ES-I3 (cell line): ENCODE results near the gene TMEM266.

Experiments
- H3K36me3 ChIP-seq: 2 replicates; pipeline ENCODE4 v1.6.1; 2013; ENCODE audit warnings: mild to moderate bottlenecking, low read length, control low read depth, moderate library complexity; ENCODE audit not compliant: insufficient read depth
- H3K4me1 ChIP-seq: 2 replicates; pipeline ENCODE4 v1.6.1; 2013; ENCODE audit warnings: mild to moderate bottlenecking, control low read depth, low read length; ENCODE audit not compliant: insufficient read depth
- H3K9ac ChIP-seq: 2 replicates; pipeline ENCODE4 v1.6.1; 2013; ENCODE audit warnings: low read depth, mild to moderate bottlenecking, low read length, moderate library complexity
- H3K9me3 ChIP-seq: 2 replicates; pipeline ENCODE4 v1.6.1; 2013; ENCODE audit warnings: mild to moderate bottlenecking, low read length, moderate library complexity; ENCODE audit not compliant: control insufficient read depth, insufficient read depth

The TMEM266 gene

DNA sequence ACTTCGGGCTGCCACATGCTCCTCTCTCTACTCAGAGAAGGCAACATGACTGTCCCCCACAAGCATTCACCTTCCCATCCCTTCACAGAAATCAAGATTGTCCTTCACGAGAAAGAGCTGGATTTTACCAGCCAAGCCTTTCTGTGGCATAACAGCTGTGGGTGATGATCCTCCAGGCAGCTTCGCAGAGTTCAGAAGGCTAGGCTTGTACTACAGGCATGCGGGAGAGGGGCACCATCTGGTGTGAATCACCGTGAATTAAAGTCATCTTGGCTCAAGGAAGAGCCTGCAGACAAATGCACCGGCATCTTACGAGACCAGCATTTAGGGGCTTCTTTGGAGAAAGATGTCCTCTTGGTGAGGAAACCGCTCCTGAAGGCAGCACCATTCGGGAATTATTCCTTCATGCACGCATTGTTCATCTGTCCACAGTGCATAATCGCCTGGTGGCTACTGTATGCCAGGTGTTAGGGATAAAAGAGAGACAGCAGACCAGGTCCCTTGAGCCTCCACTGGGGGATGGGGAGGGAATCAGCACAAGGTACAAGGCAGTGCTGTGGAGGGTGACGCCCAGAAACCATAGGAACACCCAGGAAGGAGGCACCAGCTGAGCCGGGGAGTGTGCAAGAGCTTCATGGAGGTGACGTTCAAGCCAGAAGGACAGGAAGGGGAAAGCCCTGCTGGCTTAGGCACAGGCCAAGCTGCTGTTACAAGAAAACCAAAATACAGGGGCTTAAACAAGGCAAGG is 108.6 kb downstream of the TMEM266 start:
- Histone ChIP-seq H3K4me1 (peaks cover 7% of the 10 kb centered on the region), H3K9me3 (no peaks in the 10 kb centered on the region), H3K9ac (no peak overlapping the region), H3K36me3 (no peaks in the 10 kb centered on the region)

DNA sequence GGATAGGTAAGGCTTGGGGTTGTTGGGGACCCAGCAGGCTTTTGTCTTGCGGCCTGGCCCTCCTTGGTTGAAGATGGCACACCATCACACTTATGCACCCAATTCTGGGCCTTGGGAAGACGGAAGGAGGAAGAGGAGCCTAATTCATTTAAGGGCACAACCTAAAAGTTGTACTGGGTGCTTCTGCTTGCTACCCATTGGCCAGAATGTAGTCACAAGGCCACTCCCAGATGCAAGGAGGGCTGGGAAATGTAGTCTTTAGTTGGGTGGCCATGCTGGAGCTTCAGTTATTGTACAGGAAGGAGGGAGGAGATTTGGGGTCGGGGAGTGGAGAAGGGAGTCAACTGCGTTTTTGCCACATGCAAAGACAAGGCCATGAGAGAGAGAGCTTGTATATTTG is 109.2 kb downstream of the TMEM266 start:
- peaks cover 6% of the 10 kb centered on the region for H3K4me1 ChIP-seq
- no peak overlapping the region for H3K9ac ChIP-seq
- no peaks in the 10 kb centered on the region for H3K36me3 ChIP-seq
- H3K9me3 ChIP-seq: no peaks in the 10 kb centered on the region

DNA sequence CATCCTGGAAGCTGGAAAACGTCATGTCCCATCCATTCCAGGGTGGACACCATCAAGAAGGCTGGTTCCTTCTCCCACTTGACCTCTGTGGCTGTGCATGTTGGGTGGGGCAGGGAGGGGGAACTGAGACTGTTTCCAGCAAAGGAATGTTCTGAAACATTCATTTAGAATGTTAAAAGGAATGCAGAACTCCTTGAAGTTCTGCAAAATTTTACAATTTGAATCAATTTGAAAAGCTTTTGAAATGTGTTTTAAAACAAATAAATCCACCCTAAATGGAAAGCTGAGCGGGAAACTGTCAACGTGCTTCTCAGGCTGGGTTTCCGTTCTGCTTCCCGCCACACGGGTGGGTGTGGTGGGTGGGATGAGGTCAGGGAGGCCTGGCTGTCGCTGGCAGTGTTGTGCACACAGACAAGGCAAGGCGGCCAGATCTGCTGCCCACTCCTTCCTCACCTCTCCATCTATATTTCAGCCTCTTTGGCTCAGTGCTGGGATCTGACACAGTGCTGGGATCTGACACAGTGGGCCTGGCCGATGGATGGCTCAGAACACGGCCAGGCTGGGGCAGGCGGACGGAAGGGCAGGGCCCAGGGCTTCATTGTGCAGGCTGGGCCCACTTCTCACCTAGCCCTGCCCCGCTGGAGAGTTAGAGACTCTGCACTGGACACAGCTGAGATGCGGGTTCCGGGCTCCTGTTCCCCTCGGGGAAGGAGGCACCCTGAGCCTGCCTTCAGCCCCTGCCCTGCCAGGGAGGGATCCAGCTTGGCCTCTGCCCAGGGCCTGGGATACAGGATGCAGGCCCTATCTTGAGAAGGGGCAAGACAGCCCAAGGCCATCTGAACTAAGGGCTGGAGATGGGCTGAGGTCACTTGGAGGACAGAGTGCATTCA is 110.4 kb downstream of the TMEM266 start:
- Histone ChIP-seq H3K9me3 (no peaks in the 10 kb centered on the region), H3K9ac (no peak overlapping the region), H3K36me3 (no peaks in the 10 kb centered on the region), H3K4me1 (peaks cover 6% of the 10 kb centered on the region)

DNA sequence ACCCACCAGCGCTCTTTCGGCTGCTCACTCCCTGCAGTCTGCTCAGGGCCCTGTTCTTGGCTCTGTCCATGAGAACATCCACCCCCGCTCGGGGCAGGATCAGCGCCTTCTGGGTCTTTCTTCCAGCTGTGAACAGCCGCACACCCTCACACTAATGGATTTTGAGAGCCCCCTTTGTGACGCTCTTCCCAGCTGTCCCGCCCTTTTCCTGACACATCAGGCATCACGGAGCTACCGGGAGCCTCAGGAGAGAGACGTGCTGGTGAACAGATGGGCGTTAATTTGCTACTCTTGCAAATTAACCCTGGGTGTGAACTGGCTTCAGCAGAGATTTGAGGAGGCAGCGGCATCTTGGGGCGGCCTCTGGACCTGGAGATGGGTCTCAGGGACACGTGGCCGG is 113.0 kb downstream of the TMEM266 start:
- no peaks in the 10 kb centered on the region for H3K9me3 ChIP-seq
- peaks cover 8% of the 10 kb centered on the region for H3K4me1 ChIP-seq
- H3K9ac ChIP-seq: no peak overlapping the region
- no peaks in the 10 kb centered on the region for H3K36me3 ChIP-seq

DNA sequence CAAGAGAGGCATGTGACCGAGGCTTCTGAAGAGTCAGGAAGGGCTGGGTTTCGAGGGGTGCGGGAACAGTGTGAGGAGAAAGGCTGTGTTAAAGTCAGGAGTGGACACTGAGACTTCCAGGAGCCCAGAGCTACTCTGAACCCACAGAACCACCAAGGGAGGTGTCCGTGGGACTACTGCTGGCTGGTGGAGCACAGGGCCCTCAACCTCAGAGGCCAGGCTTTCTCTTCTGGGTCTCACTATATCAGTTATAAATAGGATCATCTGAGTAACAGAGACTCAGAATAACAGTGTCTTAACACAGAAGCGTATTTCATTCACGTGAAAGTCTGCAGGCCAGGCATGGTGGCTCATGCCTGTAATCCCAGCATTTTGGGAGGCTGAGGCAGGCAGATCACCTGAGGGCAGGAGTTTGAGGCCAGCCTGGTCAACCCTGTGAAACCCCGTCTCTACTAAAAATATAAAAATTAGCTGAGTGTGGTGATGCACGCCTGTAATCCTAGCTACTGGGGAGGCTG is 113.6 kb downstream of the TMEM266 start:
- Histone ChIP-seq H3K36me3 (no peaks in the 10 kb centered on the region), H3K9me3 (no peaks in the 10 kb centered on the region), H3K4me1 (peaks cover 8% of the 10 kb centered on the region), H3K9ac (no peak overlapping the region)

DNA sequence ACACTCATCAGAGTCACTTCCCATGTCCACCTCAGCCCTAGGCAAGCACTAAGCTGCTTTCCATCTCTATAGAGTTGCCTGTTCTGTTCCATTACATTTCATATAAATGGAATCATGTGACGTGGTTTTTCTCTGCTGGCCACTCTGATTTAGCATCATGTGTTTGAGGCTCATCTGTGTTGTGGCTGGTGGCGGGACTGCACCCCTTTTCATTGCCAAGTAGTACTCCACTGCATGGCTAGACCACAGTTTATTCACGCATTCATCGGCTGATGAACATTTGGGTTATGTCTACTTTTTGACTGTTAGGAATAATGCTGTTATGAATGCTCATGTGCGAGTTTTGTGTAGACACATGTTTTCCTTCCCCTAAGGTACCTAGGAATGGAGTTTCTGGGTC is 114.9 kb downstream of the TMEM266 start:
- no peaks in the 10 kb centered on the region for H3K36me3 ChIP-seq
- H3K9ac ChIP-seq: no peak overlapping the region

DNA sequence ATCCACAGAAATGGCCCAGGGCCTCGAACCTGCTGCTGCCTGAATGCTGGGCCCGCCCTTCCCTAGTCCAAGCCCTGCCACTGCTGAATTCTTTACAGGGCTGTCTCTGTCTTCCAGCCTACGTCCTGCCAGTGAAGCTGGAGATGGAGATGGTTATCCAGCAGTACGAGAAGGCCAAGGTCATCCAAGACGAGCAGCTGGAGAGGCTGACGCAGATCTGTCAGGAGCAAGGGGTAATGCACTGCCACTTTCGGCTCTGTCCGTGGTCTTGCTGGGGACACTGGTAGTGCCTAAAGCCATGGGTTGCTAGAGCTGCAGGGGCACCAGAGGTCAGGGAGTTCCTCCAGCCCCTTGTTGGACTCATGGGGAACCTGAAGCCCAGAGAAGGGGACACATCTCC is 115.7 kb downstream of the TMEM266 start:
- Histone ChIP-seq H3K4me1 (peaks cover 3% of the 10 kb centered on the region; the same call in 1 of the 2 replicates), H3K9ac (no peak overlapping the region), H3K9me3 (no peaks in the 10 kb centered on the region), H3K36me3 (no peaks in the 10 kb centered on the region)

More for the DNA sequence above, 114.9 kb downstream of the TMEM266 start:
- Histone ChIP-seq H3K4me1 (peaks cover 3% of the 10 kb centered on the region; the same call in 1 of the 2 replicates), H3K9me3 (no peaks in the 10 kb centered on the region)

DNA sequence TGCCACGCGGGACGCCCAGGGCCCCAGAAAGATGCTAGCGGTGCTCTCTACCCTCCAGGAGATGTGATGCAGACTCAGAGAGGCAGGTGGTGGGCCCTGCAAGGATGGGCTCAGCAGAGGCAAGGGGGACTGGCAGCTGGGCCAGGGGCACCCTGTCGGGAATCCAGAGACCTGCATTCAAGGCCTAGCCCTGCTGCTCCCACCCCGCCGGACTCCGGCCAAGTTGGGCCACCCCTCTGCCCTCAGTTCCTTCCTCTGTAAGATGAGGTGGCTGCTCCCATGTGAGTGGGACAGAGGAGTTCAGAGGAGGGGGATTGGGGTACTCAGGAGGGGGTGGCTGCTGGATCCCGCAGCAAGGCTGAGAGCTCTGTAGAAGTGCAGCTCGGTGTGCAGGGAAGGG is 116.3 kb downstream of the TMEM266 start:
- Histone ChIP-seq H3K9me3 (no peaks in the 10 kb centered on the region), H3K4me1 (peaks cover 3% of the 10 kb centered on the region; the same call in 1 of the 2 replicates), H3K36me3 (no peaks in the 10 kb centered on the region), H3K9ac (no peak overlapping the region)

DNA sequence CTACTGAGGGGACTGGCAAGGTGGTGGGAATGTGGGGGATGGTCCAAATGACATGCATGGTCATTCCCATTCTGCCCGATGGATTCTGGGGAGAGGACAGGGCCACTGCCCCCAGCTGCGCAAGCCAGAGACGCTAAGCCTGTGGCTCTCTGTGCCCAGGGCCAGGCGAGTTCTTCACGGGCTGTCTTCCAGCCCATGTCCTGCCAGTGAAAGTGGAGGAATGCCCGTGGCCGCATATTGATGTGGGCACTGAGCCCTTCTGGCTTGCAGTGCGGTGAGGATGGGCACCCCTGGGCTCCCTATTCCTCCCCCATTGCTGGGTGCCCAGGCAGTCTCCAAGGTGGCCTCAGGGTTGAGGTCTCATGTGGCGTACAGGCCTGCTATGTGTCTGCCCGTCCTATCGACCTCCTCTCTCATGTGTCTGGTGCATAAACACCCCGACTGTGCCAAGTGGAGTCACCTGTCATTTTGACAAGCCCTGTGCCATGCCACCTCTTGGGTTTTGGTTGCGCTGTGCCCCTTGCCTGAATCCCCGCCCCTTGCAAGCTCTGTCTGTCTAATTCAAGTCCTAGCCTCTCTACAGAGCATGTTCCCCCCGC is 116.8 kb downstream of the TMEM266 start:
- Histone ChIP-seq H3K9ac (no peak overlapping the region), H3K36me3 (no peaks in the 10 kb centered on the region), H3K4me1 (peaks cover 3% of the 10 kb centered on the region; the same call in 1 of the 2 replicates), H3K9me3 (no peaks in the 10 kb centered on the region)

DNA sequence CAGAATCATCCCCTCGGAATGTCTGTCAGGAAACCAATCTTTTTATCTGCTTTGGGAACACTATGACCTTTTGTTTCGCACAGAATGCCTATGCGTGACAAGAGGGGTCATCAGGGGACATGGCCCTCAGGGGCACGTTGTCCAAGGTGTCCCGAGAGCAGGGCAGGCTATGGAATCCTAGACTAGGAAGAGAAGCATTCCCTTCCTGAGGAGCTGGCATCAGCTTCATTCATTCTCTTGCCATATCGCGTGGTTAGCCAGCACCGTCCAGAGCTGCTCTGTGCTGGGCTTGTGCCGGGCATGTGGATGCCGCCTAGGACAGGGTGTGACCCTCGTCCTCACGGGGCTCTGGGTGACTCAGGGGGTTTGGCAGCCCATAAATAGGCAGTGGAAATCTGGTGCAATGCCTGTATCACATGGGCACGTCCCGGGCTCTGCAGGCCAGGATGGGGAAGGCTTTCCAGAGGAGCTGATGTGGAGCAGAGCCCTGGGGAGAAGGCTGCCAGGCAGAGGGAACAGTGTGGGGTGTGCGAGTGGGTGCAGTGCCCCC is 117.8 kb downstream of the TMEM266 start:
- H3K36me3 ChIP-seq: no peaks in the 10 kb centered on the region
- no peak overlapping the region for H3K9ac ChIP-seq
- peaks cover 3% of the 10 kb centered on the region; the same call in 1 of the 2 replicates for H3K4me1 ChIP-seq
- H3K9me3 ChIP-seq: no peaks in the 10 kb centered on the region

DNA sequence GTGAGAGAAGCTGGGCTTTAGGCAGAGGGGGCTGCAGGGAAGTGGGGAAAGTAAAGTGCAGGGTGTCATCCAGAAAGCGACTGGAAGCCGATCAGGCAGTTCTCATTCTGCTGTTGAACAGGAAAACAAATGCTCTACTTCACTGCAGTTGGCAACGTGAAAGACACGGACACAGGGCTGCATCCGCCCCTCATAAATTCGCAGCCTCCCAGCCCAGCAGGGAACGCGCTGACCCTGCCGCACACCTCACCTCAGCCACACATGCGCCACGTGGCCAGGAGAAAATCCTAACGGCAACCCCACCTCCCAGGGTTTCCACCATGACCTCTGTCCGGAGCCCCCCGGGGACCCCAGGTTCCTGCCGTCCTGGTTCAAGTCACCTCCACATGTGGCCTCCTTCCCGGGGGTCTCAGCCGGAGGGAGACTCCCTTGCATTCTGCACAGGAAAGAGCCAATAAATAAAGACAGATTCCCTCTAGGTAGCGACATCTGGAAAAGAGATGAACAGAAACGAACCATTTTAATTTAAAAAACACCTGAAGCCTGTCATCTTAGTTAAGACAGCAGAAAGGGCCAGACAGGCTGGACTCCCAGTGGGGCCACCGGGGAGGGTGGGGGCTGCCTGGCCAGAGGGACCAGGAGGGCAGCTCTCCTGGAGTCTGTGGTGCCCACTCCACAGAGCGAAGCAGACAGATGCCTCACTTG is 118.7 kb downstream of the TMEM266 start:
- Histone ChIP-seq H3K9me3 (no peaks in the 10 kb centered on the region), H3K9ac (no peak overlapping the region), H3K4me1 (peaks cover 3% of the 10 kb centered on the region; the same call in 1 of the 2 replicates), H3K36me3 (no peaks in the 10 kb centered on the region)

DNA sequence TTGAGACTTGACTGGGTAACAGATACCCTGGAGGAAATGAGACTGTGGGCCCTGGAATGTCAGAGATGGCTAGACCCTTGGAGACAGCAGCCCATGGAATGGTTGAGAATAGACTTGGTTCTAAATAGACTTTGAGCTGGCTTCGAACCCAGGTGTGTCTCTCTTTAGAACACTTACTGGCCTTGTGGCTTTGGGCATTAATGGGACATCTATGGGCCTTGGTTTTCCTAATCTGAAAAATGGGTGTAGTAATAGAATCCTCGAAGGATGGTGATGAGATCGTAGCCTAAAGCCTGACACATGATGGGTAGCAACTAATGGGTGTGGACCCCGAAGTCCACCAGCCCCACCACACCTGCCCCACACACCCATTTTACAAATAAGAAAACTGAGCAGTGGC is 119.2 kb downstream of the TMEM266 start:
- no peaks in the 10 kb centered on the region for H3K9me3 ChIP-seq
- no peak overlapping the region for H3K9ac ChIP-seq
- H3K4me1 ChIP-seq: peaks cover 3% of the 10 kb centered on the region; the same call in 1 of the 2 replicates
- no peaks in the 10 kb centered on the region for H3K36me3 ChIP-seq

DNA sequence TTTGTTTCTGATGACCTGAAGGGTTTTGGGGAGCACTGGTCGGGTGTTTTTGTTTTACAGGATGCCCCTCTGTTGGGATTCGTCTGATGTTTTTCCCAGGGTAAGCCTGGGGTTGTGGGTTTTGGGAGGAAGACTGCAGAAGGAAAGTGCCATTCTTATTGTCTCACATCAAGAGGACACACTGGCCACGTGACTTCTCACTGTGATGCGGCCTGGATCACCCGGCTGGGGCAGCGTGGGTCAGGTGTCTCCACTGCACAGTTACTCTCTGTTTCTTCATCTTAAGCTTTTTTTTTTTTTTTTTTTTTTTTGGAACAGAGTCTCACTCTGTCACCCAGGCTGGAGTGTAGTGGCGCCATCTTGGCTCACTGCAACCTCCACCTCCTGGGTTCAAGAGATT is 120.5 kb downstream of the TMEM266 start:
- Histone ChIP-seq H3K4me1 (peaks cover 3% of the 10 kb centered on the region; the same call in 1 of the 2 replicates), H3K36me3 (no peaks in the 10 kb centered on the region), H3K9ac (no peak overlapping the region), H3K9me3 (no peaks in the 10 kb centered on the region)
